ENCODE measurements around the gene THRB. TPM values are rescaled to one million over a fixed set of nuclear protein-coding genes. Genes with fewer than 3 reads are reported as not detected.

Gene THRB
- total and polyA plus RNA-seq, 10 donors = 1.00 to 26.6 (median 16.2) TPM

DNA sequence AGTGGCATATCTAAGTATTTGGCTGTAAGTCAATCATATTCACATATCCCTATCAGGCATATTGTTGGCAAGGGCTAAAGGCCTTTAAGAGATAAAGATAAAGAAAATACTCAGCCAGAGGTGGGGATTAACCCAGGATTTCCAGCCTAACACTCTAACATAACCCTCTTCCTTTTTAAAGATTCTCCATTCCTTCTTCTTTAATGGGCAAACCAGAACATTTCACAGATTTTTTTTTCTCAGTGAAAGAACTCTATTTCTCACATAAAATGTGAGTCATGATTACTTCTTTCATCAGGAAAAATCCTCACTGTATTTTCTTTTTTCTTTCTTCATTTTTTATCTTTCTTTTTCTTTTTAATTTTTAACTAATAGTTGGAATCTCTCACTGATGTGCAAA, 349.2 kb downstream of the THRB start:
- H3K27me3 ChIP-seq (replicated peaks in 1 of 7) = no peaks in the 10 kb centered on the region
- H3K4me1 ChIP-seq = no peaks in the 10 kb centered on the region
- no peak for DNase-seq
- peak overlapping the region in 3 of 8 donors; percentile 2 to 37 (median 6) for H3K27ac ChIP-seq
- H3K36me3 ChIP-seq = peaks cover 0 to 33% (median 0%) of the 10 kb centered on the region in 6 donors
- H3K4me3 ChIP-seq = no peak overlapping the region
- TF ChIP-seq, protein P1, sequence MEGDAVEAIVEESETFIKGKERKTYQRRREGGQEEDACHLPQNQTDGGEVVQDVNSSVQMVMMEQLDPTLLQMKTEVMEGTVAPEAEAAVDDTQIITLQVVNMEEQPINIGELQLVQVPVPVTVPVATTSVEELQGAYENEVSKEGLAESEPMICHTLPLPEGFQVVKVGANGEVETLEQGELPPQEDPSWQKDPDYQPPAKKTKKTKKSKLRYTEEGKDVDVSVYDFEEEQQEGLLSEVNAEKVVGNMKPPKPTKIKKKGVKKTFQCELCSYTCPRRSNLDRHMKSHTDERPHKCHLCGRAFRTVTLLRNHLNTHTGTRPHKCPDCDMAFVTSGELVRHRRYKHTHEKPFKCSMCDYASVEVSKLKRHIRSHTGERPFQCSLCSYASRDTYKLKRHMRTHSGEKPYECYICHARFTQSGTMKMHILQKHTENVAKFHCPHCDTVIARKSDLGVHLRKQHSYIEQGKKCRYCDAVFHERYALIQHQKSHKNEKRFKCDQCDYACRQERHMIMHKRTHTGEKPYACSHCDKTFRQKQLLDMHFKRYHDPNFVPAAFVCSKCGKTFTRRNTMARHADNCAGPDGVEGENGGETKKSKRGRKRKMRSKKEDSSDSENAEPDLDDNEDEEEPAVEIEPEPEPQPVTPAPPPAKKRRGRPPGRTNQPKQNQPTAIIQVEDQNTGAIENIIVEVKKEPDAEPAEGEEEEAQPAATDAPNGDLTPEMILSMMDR (IDR thresholded peaks at IDR 0.05 in 8 of 11, conservative IDR thresholded peaks at IDR 0.05 in 3 of 11) = no peak
- TF ChIP-seq POLR2AphosphoS5 (IDR thresholded peaks at IDR 0.05) = no peak
- TF ChIP-seq POLR2A (IDR thresholded peaks at IDR 0.05) = no peak
- intact Hi-C loops (cut with DNase I; ENCODE audit: low total_unique reads) = no loop called here
- H3K9me3 ChIP-seq = no peaks in the 10 kb centered on the region

DNA sequence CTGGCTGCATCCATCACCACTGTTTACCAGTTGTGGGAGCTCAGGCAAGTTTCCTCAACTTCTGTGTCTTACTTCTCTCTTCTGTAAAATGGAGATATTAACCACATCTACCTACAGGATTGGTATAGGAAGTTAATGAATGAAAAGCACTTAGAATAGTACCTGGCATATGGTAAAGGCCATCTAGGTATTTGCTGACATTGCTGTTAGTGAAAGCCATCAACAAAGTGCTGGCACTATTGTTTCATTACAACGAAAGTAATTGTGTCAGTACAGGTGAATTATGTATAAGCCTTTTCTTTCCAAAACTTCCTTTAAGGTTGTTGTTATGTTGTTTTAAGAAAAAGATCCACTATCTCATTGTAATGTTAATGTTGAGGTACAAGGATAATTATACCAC, 352.5 kb downstream of the THRB start:
- Histone ChIP-seq H3K9me3 (no peaks in the 10 kb centered on the region), H3K4me3 (no peak overlapping the region), H3K36me3 (peaks cover 0 to 33% (median 0%) of the 10 kb centered on the region in 6 donors), H3K4me1 (no peaks in the 10 kb centered on the region), H3K27me3 (replicated peaks in 1 of 7) (no peaks in the 10 kb centered on the region), H3K27ac (no peak overlapping the region)
- no peak for TF ChIP-seq POLR2A (IDR thresholded peaks at IDR 0.05)
- TF ChIP-seq POLR2AphosphoS5 (IDR thresholded peaks at IDR 0.05) = no peak
- TF ChIP-seq, protein P1 (IDR thresholded peaks at IDR 0.05 in 8 of 11, conservative IDR thresholded peaks at IDR 0.05 in 3 of 11) = no peak
- DNase-seq = no peak
- intact Hi-C loops (cut with DNase I; ENCODE audit: low total_unique reads) = no loop called here
- 84 to 98% (median 93%) methylated on average over 1 of the region's 1 CpG for WGBS, 5 donors

DNA sequence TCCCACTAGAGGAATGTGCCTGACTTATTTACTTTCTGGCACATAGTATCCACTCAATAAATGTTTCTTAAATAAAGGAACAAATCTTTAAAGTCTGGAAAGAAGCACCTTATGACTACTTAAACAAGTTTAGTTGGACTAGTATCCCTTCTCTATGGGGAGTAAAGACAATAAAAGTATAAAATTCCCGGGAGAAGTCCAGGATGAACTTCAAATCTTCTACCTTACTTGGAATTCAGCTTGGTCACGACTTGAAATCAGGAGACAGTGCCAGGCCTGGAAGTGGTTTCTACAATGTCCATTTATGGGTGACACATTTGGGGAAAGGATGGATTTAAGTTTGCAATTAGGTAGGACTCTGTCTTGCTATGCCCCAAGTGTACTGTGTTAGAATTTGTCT, 353.1 kb downstream of the THRB start:
- intact Hi-C loops (cut with DNase I; ENCODE audit: low total_unique reads) = no loop called here
- Histone ChIP-seq H3K36me3 (peaks cover 0 to 33% (median 0%) of the 10 kb centered on the region in 6 donors), H3K4me3 (no peak overlapping the region), H3K4me1 (no peaks in the 10 kb centered on the region), H3K27ac (no peak overlapping the region), H3K27me3 (replicated peaks in 1 of 7) (no peaks in the 10 kb centered on the region), H3K9me3 (no peaks in the 10 kb centered on the region)
- TF ChIP-seq, protein P1 (IDR thresholded peaks at IDR 0.05 in 8 of 11, conservative IDR thresholded peaks at IDR 0.05 in 3 of 11) = no peak
- TF ChIP-seq POLR2A (IDR thresholded peaks at IDR 0.05) = no peak
- WGBS, 5 donors = 82 to 95% (median 91%) methylated on average over 2 of the region's 2 CpGs
- DNase-seq = no peak

DNA sequence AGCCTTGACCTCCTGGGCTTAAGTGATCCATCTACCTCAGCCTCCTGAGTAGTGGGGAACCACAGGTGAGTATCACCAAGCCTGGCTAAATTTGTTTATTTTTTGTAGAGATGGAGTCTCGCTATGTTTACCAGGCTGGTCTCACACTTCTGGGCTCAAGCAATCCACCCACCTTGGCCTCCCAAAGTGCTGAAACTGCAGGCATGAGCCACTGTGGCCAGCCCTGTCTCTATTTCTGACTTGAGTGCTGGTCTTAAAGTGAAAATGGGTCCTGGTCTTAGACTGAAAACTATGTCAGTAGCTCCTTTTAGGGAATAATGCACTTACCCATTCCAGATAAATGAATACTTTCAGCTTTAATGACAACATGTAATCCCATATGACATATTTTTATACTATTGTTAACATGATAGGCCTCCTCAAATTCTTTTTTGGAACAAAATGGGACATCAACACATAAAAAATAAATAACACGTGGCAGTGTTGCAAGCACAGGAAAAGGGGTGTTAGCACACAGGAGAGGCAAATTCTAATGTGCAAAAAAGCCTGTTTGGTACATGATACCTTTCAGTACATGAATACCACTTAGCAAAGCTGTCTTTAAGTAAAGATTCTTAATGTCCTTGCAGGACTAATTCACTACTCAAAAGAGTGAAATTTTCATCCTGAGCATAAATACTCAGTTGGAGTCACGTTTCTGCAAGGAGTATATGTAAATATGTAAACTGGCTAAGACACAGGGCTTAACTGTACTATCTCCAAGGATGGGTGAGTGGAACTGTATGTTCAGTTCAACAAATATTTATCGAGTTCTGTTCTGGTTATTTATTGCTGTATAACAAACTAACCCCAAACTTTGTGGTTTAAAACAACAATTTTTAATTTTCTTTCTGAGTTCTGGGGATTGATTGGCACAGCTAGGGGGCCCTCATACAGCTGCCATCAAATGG, 354.9 kb downstream of the THRB start:
- H3K9me3 ChIP-seq = no peaks in the 10 kb centered on the region
- H3K4me3 ChIP-seq = no peak overlapping the region
- intact Hi-C loops (cut with DNase I; ENCODE audit: low total_unique reads) = no loop called here
- DNase-seq = no peak
- peaks cover 0 to 27% (median 0%) of the 10 kb centered on the region in 6 donors for H3K36me3 ChIP-seq
- no peaks in the 10 kb centered on the region for H3K4me1 ChIP-seq
- TF ChIP-seq, protein P1 (IDR thresholded peaks at IDR 0.05 in 8 of 11, conservative IDR thresholded peaks at IDR 0.05 in 3 of 11) = no peak
- TF ChIP-seq POLR2A (IDR thresholded peaks at IDR 0.05) = no peak
- no peak for TF ChIP-seq POLR2AphosphoS5 (IDR thresholded peaks at IDR 0.05)
- H3K27me3 ChIP-seq (replicated peaks in 1 of 7) = no peaks in the 10 kb centered on the region
- no peak overlapping the region for H3K27ac ChIP-seq
- 70 to 82% (median 80%) methylated on average over 4 of the region's 4 CpGs for WGBS, 5 donors
